Measurements from ENCODE around the gene CPNE7.

CPNE7 gene

GRCh38 chr16:89598199-89598598 lies 22.6 kb downstream of the CPNE7 start:
- TF ChIP-seq CTCF (IDR thresholded peaks at IDR 0.05) (no peak), ZFX (IDR thresholded peaks at IDR 0.05; ENCODE audit: borderline replicate concordance) (no peak)
- H3K27ac ChIP-seq, result no peak overlapping the region

GRCh38 chr16:89599451-89599858 lies 23.9 kb downstream of the CPNE7 start:
- TF ChIP-seq CTCF (IDR thresholded peaks at IDR 0.05) (peak; percentile 62), ZFX (IDR thresholded peaks at IDR 0.05; ENCODE audit: borderline replicate concordance) (no peak)
- H3K27ac ChIP-seq, result no peak overlapping the region

- TF ChIP-seq CTCF (IDR thresholded peaks at IDR 0.05), result no peak
- TF ChIP-seq ZFX (IDR thresholded peaks at IDR 0.05; ENCODE audit: borderline replicate concordance), result no peak
- no peak overlapping the region for H3K27ac ChIP-seq
These were observed 24.3 kb downstream of the CPNE7 start for GRCh38 chr16:89599902-89600301.

- no peak overlapping the region for H3K27ac ChIP-seq
- TF ChIP-seq CTCF (IDR thresholded peaks at IDR 0.05) (no peak), ZFX (IDR thresholded peaks at IDR 0.05; ENCODE audit: borderline replicate concordance) (no peak)
These were observed 24.9 kb downstream of the CPNE7 start for GRCh38 chr16:89600427-89600826.

- no peak overlapping the region for H3K27ac ChIP-seq
- TF ChIP-seq ZFX (IDR thresholded peaks at IDR 0.05; ENCODE audit: borderline replicate concordance), result no peak
- no peak for TF ChIP-seq CTCF (IDR thresholded peaks at IDR 0.05)
These were observed 25.4 kb downstream of the CPNE7 start for GRCh38 chr16:89600956-89601355.

GRCh38 chr16:89601906-89602272 lies 26.3 kb downstream of the CPNE7 start:
- no peak overlapping the region for H3K27ac ChIP-seq
- TF ChIP-seq ZFX (IDR thresholded peaks at IDR 0.05; ENCODE audit: borderline replicate concordance) (no peak), CTCF (IDR thresholded peaks at IDR 0.05) (no peak)

GRCh38 chr16:89602273-89602951 lies 26.9 kb downstream of the CPNE7 start:
- no peak overlapping the region for H3K27ac ChIP-seq
- no peak for TF ChIP-seq ZFX (IDR thresholded peaks at IDR 0.05; ENCODE audit: borderline replicate concordance)
- no peak for TF ChIP-seq CTCF (IDR thresholded peaks at IDR 0.05)

All from 22Rv1 (cell line).